NCI-H1048 (cell line): ENCODE results near the gene ALKBH3.

ENCODE experiments used
- DNase-seq: peaks from one replicate; lab custom pipeline; 2025; lab: John Stamatoyannopoulos, UW

Gene ALKBH3

DNA sequence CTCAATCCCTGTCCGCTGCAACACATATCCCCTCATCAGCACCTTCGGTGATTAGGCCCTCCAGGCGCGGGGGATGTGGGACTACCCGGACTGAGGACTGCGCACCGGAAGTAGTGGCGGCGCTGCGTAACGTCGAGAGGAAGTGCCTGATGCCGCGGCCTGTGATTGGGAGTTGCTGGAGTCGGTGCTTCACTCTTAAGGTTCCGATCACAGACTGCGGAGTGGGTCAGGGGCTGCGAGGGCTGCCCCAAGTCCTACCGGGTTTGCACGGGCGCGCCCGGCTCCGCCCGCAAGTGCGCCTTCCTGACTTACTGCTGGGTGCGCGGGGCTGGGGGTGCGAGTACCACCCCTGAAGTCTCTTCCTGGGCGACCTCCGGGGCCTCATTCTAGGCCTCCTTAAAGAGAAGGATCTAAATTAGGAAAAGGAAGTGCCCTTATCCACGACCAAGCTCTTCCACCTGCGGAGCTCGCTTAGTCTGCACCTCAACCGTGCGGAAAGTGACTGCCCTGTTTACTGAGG is at the start of gene ALKBH3:
TSS of gene ALKBH3 (plus strand) at position 192 of the 520 bp plus-strand sequence. CDS start 1,822 bp downstream, outside the sequence.
- DNase-seq, result no peak

GRCh38 chr11:43830928-43831440 is 49.6 kb upstream of the ALKBH3 start:
- no peak for DNase-seq

- DNase-seq, result no peak
Observed at GRCh38 chr11:43832536-43832935, 48.1 kb upstream of the ALKBH3 start.

- no peak for DNase-seq
Observed at GRCh38 chr11:43833657-43834073, 47.0 kb upstream of the ALKBH3 start.

- no peak for DNase-seq
Observed at GRCh38 chr11:43834286-43834685, 46.3 kb upstream of the ALKBH3 start.

GRCh38 chr11:43835104-43835503 is 45.5 kb upstream of the ALKBH3 start:
- no peak for DNase-seq

DNA sequence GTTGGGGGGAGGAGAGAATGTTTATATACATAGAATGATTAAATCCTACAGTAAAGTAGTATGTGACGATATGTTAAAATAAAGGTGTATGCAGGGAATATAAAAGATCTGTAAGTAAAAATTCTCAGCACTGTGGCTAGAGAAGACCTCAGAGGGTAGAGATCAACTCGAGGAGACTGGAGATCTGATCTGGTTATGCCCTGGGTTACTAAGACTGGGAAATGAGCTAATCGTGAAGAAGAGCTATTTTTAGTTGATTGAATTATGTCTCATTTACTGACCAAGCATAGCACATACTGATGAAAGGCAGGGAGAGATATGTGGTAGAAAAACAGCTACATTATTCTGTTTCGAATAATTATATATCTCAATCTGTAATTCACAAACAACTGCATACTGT is 42.8 kb upstream of the ALKBH3 start:
- no peak for DNase-seq

DNA sequence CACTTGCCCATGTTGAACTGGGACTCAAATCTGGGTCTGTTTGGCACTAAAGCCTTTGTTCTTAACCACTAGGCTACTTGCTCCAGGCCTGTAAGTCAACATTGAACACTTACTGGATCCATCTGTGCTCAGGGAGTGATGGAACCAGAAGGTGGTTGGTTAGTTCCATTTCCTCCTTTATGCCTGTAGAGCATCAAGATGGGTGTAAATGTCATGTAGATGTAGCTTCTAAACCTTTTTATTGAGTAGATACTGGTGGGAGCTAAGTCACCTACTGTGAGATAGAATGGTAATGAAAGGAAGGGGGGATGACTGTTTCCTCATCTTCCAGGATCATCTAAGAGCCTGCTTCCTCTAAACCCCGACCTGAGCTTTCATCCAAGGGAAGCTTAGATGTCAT is 38.6 kb upstream of the ALKBH3 start:
- no peak for DNase-seq

DNA sequence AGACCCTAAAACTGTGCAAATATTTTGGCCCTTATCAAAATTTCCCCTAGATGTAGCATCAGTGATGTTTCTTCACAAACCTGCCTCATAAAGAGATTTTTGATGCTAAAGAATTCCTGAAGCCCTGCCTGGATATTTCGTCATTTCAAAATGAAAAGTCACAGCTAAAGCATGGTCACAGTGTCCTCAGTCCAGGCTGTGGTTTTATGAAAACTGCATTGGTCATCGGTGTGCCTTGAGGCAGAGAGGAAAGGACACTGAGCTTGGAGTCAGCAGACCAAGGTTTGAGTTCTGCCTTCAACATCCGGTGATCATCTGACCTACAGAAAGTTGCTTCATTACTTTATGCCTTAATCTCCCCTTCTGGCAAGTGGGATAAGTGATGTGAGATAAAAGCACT is 34.8 kb upstream of the ALKBH3 start:
- no peak for DNase-seq

DNA sequence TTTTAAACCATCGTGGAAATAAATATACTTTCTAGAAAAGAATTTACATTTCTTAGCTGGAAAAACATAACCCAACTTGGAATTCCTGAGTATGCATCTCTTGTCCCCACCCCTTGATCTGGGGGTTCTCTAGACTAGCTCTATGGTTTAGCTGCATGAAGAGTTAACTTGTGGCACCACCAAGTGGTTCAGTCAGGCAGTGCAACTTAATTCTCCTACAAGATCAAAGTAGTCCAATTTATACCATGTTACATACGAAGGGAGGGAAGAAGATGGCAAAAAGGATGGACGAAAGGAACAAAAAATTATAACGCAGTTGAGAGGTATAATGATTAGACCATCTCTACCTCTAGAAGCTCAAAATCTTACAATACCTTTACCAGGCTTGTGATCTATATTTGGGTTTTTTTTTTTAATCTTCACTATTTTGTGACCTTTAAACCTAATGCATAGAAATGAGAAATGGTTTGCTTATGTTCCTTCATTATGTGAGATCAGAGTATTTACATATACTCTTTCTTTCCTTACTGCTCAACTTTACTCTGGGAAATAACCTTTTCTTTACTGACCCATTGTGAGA is 28.5 kb upstream of the ALKBH3 start:
- DNase-seq, result peak; percentile 39

- no peak for DNase-seq
Observed at GRCh38 chr11:43853781-43854180, 26.9 kb upstream of the ALKBH3 start.

DNA sequence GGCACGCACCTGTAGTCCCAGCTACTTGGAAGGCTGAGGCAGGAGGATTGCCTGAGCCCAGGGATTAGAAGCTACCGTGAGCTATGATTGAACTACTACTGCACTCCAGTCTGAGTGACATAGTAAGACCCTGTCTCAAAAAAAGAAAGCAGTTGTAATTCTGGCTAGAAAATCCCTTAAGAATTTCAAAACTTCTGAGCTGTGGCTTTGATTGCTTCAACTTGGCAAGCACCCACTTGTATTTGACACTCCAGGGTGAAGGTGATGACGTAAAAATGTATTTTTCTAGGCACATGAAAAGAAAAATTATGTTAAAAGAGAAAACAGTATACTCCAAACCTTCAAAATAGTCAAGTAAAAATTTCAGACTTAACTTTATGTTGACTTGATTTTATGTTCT is 23.6 kb upstream of the ALKBH3 start:
- no peak for DNase-seq

DNA sequence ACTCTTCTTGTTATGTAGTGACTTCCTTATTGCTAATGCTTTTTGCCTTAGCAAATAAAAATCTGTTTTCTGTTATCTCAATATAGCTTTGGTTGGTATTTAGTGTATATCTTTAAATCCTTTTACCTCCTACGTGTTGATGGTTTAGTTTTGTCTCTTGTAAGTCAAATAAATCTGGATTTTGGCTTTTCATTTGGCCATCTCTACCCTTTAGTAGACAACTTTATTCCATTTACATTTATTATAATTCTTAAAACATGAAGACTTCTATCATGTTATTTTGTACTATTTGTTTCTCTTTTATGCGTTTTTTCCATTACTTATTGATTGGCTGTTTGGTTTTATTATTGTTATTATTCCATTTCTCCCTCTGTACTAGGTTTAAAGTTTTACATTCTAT is 19.5 kb upstream of the ALKBH3 start:
- no peak for DNase-seq

DNA sequence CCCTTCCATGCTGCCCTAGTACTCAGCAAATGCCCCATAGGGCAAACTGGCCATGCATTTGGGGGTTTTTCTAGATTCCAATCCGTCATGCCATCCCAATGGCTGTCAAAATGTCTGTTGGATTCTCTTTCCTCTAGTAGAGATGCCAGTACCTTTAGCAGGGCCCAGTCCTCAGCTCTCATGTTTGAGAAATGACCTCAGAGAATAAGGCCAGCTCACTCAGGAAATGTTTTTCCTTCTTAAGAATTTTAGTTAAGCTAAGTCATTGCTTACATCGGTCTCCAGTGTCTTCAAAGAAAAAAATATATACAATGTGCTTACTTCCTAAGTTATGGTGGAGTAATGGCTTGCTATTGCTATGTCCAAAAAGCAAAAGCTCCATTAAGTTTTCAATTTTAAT is 14.1 kb upstream of the ALKBH3 start:
- DNase-seq, result no peak

DNA sequence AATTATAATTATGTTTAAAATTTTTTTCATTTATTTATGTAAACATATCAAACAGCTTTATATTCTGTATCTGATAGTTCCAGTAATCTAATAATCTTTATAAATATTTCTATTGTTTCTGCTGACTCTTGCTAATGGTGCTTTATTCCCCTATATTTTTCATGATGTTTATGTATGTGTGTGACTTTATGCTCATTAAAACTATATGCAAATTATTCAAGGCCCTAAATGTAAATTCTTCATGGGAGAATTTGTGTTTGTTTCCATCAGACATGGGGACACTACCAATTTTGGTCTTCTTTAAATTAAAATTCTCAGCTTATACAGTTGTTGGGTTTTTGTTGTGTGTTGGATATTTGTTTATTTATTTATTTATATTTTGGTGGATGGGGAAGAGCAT is 13.7 kb upstream of the ALKBH3 start:
- no peak for DNase-seq

DNA sequence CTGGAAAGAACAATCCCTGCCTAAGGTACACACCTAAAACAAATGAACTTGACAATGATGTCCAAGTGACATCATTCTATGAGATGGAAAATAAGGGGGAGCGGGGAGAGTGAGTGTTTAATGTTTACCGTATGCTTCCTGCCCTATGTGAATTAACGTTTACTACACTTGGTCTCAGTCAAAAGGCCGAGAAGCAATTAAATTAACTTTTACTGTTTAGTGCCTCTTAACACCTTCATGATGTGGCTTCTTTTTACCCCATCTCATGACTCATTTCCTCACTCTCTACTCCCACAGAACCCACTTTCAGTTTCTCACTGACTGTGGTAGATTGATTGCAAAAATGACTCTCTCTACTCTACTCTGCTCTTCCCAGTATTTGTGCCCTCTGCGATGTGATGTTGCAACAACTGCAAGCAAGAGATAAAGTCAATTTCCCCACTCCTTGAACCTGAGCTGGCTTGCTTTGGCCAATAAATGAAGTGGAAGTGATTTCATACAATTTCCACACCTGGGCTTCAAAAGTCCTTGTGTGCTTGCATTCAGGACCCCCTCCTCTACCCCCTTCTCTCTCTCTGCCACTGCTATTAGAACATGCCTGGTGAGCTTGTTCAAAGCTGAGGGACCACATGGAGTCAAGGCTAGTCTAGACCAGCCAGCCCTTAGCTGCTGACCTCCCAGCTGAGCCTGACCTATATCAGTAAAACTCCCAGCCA is 11.6 kb upstream of the ALKBH3 start:
- no peak for DNase-seq

DNA sequence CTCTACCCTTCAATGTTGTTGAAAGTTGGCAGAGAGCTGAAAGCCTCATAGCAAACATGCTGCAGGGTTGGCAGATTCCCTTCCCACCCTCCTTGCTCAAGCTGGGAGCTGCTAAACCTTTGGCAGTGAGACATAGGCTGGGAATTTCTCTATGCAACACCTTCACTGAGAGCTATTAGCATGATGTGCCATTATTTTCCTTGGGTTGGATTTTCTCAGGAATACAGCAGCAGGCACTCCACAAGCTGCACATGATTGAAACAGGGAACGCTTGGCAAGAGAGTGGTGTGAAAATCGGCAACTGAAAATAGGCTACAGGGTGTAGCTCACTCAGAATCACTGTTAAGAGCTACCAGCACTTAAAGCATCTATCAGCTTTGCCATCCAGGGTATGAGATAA is 9.6 kb upstream of the ALKBH3 start:
- no peak for DNase-seq

GRCh38 chr11:43872995-43873394 is 7.6 kb upstream of the ALKBH3 start:
- DNase-seq, result no peak

GRCh38 chr11:43874078-43874477 is 6.6 kb upstream of the ALKBH3 start:
- no peak for DNase-seq

- DNase-seq, result no peak
Observed at GRCh38 chr11:43874738-43875137, 5.9 kb upstream of the ALKBH3 start.

DNA sequence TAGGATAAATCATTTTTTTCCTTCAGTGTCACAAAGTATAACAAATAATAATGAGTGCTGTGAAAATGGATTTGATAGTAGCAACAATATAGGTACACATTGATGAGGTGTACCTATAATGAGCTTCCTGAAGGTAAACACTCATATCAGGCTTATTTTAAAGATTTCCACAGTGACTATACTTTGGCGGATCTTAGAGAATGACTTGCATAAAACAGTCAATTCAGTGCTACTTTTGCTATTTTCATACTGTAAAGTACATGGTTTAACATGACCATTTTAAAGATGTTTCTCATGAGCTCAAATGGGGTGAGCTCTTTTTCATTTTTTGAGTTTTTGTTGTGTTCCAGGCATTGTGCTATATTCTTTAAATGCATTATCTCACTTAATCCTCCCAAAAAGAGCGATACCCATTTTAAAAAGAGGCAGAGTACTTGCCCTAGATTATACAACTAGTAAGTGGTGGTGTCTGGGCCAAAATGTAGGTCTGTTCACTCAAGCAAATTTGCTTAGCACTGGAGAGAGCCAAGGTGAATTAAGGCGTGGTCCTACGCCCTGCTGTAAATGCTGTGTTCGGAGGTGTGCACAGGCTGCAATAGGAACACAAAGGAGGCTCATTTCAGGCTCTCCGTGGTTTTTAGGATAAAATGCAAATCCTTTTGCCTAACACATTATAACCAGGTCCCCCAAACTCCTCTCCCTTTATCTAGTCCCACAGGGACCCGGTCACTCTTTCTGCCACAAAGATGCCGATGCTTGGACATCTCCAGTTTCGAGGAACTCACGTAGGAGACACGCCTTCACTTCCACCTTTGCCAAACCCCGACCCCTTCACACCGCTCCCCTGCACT is 617 bp upstream of the ALKBH3 start:
- DNase-seq, result no peak

DNA sequence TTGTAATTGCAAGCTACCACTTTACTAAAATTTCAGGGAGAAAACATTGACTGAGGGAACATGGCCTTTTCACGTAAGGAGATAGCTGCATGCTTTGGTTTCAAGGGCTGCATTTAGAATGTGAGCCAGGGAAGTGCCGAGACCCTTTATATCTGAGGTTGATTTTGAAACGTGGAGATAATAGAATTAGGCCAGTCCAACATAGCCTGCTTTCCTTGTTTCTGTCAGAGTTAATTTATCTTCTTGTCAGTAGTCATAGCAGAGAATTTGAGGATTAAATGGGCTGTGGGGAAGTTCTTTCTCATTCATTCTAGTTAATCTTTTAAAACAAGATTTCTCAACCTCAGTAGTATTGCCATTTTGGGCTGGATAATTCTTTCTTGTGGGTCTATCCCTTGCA is 12.2 kb downstream of the ALKBH3 start:
- no peak for DNase-seq

- DNase-seq, result no peak
Observed at GRCh38 chr11:43894546-43894945, 13.9 kb downstream of the ALKBH3 start.
